ENCODE results near the gene LSM14B.

Gene LSM14B

DNA sequence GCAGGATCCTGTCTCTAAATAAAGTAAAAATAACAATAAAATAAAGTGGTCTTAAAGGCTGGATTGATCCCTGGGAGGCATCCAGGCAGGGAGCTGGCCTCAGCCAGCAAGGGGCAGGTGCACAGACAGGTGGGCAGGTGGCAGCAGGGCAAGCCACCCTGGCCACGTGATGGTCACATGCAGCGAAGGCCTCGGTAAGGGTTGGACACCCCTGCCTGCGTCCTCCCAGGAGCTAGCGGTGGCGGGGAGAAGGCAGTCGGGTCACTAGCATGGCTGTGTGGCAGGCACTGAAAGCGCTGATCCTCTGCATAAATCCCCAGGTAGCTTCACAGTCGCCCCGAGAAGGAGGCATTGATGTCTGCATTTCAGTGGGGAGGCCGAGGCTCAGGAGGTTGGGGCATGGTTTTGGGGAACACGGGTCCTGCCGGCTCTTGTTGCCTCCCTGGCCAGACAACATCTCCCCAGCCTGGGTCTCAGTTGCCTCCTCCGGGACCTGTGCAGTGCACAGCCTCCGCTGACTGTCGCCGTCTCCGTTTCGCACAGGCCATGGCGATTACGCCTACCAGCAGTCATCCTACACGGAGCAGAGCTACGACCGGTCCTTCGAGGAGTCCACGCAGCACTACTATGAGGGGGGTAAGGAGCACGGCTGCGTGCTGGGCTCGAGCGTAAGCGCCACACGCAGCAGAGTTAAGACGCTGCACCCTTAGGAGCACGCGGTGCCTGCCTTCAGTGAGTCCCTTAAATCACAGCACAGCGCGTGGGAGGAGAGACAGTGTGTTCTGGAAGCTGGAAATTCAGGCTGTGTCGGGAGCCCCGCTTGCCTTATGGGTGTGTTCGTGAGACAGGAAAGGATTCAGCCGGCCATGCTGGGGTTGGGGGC, 42.8 kb downstream of the LSM14B start:
- no peak for DNase-seq

DNA sequence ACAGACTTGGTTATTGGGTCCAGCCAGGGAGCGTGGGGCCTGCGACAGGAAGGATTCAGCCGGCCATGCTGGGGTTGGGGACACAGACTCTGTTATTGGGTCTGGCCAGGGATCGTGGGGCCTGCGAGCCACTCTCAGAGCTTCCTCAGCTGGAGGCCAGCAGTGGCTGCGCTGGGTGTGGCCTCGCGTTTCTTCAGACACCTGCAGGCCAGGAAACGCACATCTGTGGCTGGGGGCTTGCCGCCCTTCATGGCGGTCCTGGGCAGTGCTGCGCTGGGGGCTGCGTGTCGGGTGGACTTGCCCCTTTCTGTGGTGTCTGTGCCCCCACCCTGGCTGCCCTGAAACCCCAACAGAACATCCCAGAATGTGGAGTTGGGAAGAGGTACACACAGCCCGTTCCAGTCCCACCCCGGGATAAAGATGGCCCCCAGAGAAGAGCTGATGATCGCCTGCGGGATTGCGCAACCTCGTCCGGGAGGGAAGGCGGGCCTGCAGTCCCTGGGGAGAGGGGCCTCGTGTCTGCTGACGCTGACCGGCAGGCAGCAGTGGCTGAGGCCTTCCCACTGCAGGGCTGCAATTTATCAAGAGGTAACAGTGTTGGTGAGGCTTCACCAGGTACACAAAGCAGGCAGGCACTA, 43.6 kb downstream of the LSM14B start:
- no peak for DNase-seq

DNA sequence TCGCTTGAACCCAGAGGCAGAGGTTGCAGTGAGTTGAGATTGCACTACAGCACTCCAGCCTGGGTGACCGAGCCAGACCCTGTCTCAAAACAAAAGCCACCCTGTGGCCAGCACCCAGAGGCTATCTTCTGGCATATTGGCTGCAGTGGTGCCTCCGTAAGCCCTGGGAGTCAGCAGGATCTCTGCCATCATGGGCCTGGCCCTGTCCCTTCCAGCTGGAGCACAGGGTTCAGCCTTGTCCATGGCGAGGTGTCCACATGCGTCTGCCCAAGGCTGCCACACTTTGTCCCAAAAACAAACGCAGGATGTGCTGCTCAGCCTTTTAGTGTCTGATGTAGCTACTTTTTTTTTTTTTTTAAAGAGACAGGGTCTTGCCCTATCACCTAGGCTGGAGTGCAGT, 45.2 kb downstream of the LSM14B start:
- DNase-seq, result no peak

DNA sequence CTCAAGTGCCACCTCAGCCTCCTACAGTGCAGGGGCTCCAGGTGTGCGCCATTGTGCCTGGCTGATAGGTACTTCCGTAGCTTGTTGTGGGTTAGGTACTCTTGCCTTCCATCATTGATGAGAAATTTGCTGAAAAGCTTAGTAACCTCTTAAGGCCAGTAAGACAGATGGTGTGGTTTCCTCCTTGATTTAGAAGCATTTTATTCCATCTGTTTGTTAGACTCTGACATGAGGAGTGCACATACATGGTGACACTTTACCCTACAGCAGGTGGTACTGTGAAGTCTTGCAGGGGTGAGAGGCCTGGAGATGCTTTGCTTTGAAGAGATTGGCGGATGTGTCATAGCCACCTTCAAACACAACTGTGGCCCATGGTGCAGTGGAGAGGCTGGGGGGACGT, 45.8 kb downstream of the LSM14B start:
- no peak for DNase-seq

DNA sequence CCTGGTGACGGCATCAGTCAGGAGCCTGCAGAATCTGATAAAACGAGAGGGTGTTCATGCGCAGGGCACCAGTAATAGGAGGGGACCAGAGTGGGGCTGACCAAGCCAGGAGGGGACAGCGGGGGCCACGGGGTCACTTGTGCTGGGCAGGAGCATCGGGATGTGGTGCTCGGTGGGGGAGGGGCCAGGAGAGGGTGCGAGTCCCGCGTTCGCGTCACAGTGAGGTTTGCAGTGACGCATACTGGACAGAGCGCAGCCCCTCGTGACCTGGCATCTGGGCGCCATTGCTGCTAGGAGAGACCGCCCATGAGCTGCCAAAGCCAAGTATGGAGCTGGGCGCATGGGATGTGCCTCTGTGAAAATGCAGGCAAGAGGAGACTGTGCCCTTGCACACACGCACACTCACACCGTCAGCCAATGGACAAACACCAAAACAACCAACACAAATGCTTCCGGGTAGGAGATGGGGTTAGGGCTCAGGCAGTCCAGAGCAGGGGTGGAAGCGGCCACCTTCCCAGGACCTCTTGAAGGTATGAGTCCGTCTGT, 46.7 kb downstream of the LSM14B start:
- no peak for DNase-seq

DNA sequence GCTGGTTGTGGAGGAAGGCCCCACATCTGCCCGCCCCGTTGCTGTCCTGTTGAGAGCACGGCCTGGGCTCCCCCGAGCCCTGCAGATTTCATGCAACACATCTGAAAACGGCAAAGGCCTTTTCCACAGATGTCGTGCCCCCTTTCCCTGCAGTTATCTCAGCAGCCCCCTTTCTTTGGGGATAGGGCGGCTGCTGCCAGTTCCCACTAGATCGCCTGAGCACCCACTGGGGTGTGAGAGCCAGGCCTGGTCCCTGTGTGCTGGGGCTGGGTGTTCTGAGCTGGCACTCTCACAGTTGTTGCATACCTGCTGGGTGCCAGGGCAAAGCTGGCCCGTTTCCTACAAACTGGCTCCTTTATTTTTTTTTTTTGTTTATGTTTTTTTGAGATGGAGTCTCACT, 48.3 kb downstream of the LSM14B start:
- no peak for DNase-seq

DNA sequence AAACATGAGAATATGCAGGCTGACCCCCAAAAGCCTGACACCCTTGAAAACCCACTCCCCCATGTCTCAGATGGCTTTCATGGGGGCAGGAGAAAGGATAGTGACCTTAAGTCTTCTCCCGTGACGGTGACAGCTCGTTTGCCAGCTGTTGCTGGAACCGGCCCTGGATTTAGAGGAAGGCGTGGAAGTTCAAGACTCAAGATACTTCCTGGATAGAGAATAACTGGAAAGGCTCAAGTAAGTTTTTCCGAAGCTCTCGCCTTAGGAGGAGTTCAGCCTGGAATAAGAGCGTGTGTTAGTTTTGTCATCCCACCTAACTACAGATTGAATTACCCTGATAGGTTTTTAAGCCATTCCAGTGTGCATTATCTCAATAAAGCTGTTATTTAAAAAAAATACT, 49.0 kb downstream of the LSM14B start:
- DNase-seq, result no peak

DNA sequence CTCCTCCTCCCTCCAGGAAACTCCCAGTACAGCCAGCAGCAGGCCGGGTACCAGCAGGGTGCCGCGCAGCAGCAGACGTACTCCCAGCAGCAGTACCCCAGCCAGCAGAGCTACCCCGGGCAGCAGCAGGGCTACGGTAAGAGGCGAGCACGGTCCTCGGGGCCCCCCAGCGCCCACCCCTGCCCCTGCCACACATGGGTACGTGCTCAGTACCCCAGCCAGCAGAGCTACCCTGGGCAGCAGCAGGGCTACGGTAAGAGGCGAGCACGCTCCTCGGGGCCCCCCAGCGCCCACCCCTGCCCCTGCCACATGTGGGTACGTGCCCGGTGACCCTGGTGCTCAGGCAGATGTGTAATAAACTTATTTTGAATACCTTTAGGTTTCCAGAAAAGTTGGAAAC, 50.4 kb downstream of the LSM14B start:
- no peak for DNase-seq

DNA sequence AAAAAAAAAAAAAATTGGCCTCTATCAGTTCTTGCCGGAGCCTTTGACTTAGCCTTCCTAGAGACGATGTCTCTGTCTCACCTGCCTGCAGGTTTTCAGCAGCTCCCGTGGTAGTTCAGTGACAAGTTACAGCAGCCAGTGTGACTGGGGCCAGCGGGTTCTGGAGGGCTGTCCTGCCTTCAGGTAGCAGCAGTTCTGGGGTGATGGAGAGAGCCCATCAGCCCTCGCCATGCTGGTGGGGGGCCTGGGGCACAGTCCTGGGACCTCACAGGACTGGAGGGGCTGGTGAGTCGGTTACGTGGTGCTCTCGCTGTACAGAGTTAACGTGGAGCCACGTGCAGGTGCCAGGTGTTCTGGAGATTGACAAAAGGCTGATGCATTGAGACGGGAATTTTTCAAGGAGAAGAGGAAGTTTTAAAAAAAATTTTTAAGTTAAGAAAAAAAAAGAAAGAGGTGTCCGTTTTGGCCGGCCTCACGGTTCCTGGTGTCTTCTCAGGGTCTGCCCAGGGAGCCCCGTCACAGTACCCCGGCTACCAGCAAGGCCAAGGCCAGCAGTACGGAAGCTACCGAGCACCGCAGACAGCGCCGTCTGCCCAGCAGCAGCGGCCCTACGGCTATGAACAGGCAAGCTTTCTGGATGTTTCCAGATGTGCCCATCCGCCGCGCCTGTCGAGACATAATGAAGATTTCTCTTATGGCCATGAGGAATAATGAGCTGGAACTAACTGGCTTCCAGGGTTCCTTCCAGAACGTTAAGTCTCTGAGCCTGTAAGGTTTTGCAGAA, 51.9 kb downstream of the LSM14B start:
- DNase-seq, result no peak

DNA sequence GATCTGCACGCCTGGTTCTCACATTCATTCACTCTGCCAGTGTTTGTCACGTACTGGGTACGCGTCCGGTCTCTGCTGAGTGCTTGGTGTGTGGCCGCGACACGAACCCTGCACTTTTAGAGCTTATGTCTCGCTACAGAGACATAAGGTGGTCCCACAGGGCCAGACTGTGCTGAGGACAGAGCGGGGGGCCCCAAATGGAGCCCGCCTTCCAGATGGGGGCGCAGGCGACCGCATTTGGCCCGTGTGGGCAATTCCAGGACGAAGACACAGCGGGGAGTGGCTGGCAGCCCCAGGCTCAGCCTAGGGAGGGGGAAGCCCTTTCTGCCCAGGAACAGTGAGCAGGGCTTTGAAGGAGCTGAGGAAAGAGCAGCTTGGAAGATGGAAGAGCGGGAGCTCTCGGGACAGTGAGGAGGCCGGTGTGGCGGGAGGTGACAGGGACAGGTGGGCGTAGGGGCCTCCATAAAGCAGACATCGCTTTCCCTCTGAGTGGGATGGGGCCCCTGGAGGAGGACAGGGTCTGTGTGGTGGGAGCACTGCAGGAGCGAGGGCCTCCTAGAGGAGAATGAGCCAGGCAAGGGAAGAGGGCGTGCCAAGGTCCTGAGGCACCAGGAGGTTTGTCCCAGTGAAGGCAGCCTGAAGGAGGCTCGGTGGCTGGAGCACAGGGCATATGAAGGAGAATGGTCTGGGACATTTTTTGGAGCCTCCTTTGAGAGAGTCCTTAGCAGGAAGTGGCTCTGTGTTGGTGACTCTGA, 52.8 kb downstream of the LSM14B start:
- no peak for DNase-seq

DNA sequence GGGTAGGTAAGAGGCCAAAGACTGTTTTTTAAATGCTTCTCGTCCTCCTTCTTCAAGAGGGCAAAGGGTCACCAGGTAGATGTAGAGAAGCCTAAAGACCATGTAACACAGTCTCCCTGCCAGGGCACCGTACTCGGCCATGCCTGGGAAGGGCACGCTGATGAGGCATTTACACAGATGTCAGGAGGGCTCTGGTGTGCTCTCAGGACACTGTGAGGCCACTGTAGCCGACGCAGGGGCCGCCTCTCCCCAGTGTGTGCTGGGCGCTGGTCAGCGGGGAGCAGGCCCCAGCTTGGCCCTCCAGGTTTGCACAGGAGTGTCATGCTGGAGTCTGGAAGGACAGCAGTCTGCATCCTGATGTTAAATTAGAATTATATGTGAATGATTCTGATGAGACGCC, 53.4 kb downstream of the LSM14B start:
- no peak for DNase-seq

DNA sequence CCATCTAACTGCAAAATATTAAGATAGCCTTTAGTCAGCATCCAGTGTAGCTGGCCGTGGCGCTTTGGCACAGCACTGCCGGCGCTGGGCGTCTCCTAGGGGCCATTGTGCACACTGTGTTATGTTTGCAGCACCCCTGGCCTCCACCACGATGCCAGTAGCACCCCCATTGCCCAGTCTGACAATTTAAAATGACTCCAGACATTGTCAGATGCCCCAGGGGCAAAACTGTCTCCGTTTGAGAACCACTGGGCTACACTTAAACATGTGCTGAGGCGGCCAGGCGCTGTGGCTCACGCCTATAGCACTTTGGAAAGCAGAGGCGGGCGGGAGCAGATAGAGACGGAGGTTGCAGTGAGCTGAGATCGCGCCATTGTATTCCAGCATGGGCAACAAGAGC, 54.6 kb downstream of the LSM14B start:
- no peak for DNase-seq

DNA sequence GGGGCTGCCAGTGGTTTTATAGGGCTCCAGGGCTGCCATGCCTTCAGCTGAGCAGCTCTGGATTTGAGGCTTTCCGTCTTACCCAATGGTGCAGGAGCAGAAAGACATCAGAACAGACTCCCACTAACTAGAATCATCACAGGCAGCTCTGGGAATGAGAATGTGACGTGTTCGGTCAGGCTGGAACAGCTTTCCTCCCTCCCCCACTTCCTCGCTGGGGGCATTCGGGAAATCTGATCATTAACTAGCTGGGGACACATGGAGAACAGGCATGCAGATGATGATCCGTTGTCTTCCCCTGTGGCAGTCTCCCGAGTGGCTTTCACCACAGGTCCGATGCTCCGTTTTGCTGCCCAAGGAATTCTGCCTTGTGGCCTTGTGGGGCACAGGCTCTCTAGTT, 55.0 kb downstream of the LSM14B start:
- no peak for DNase-seq

DNA sequence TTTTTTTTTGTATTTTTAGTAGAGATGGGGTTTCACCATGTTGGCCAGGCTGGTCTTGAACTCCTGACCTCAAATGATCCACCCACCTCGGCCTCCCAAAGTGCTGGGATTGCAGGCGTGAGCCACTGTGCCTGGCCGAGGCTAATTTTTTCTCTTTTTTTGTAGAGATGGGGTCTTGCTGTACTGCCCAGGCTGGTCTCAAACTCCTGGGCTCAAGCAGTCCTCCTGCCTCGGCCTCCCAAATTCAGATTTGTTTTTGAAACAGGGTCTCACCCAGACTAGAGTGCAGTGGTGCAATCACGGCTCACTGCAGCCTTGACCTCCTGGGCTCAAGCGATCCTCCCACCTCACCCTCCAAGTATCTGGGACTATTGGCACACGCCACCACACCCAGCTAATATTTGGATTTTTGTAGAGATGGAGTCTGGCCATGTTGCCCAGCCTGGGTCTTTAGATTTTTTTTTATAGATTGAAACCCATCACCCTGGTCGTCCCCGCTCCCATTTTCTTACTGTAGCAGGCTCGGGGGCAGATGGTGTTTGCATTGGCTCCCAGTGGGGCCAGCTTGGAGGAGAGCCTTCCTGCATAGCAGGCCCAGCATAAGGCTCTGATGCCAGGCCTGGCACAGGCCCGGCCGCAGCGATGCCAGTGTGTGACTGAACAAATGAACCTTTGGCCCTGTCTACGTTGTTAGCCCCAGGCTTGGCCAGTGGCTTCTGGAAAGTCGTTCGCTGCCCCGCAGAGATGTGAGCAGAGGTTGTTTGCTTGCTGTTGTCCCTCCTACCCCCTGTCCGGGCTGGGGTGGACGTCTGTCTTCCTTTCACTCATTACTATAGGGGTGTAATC, 56.3 kb downstream of the LSM14B start:
- no peak for DNase-seq

DNA sequence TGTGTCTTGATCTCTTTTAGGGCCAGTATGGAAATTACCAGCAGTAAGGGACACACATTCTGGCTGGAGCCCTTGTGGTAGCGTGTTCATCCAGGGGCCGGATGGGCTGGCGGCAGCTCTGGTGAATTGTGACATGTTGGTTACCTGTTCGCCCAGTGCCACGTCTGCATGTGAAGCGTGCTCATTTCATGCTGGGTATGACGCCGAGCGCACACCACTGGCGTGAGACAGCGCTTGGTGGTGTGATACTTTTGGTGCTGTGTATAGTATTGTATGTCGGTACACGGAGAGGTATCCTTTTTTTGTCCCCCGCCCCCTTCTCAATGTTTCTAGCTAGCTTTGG, 56.9 kb downstream of the LSM14B start:
- DNase-seq, result no peak

DNA sequence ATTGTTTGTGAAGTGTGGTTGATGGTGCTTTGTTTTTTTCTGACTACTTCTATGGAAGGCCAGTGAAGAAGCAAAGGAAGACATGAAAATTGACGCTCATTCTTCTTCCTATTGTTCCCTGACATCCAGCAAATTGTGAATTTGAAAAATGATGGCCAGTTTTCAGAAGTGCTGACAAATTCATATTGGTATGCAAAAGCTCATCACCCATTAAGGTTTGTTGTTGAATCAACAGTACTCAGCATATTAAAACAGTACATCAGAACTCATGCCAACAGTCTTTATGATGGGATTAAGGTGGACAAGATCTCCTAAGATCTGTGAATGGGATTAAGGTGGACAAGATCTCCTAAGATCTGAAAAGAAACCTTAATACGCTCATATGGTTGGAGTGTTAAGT, 59.5 kb downstream of the LSM14B start:
- DNase-seq, result no peak

DNA sequence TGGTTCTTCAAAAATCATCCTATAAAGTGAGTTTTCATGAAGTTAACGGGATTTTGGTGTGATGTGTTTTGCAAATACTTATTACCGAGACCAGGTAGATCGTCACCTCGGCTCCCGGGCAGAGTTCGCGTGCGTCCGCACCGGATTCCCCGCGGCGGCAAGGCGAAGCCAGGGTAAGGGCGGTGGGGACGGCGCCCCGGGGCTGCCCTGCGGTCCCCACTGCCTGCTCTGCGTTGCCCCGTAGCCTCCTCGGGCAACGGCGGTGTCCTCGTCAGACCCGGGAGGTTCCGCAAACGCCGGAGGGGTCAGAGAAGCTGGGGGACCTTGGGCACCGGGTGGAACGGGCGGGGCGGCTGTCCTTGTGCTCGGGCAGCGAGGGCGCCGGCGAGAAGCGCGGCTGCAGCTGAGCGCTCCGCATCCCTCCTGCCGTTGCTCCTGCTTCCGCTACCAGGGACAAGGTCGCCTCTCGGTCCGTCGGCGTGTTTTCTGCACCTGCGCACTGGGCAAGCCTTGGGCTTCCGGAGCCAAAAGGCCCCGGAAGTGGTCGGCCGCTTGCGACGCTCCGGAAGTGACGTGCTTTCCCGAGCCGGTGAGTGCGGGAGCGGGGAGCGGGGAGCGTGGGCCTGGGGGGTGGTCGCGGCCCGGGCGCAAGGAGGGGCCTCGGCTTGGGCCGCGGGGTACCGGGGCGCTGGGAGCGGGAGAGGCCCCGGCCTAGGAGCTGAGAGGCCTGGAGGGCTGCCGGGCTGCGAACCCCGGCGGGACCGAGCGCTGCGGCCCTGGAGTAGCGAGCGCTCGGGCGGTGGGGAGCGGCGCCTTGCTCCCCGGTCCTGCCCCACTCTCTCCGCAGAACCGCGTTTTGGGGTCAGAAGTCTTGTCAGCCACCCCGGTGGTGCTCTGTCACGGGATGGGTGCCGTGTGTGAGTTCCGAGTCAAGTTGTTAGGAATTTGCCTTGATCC, 60.5 kb downstream of the LSM14B start, which contains the start of gene MTG2:
Gene MTG2 (plus strand): TSS at position 560 of the 957 bp plus-strand sequence. CDS start 10,393 bp downstream, outside the sequence.
- DNase-seq, result peak; percentile 95

DNA sequence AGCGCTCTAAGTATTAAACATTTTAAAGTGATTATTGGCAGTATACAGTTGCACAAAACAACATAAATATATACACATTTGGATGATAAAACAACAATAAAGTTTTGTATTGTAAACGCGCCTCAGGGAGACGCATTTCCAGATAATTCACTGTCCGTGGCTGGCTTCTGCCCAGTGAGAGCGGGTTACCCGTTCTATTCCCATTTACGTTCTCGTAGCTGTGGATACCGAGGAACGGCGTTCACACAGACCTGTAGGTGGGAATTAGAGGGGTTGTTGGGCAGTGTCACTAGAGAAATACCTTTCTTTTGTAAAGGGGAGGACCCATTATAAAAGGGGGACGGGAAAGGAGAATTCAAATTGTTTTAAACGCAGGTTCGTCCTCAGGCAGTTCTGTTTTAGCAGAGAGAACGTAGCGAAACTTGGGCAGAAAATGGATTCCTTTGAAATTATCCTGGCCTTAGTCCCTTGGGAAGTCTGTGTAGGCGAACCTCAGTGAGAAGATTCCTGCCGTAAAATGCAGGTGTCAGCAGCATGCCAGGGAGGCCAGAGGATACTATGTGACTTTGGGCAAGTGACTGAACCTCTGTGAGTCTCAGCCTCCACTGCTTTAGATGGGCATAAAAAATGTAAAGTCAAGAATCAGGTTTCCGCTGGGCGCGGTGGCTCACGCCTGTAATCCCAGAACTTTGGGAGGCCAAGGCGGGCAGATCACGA, 61.3 kb downstream of the LSM14B start:
- DNase-seq, result no peak

Measured in NCI-H69 (cell line).